Heart right ventricle (tissue), 16 donors: ENCODE data around the gene IFITM1. TPM values are rescaled to one million over a fixed set of nuclear protein-coding genes. Genes with fewer than 3 reads are reported as not detected.

Experiments
- ATAC-seq, 8 donors: fragments of 200-7000 bp; cut with Tn5 transposase; one replicate each; pipeline ENCODE4 v1.9.1; 2020; ENCODE audit warnings: mild to moderate bottlenecking in 8 of 8, moderate library complexity in 8 of 8, moderate number of reproducible peaks in 1 of 8
- DNase-seq, 2 donors: peaks; one replicate each; pipeline ENCODE4 v3.0.0-alpha.2; 2020
- H3K27ac ChIP-seq, 10 donors: fragments of 200-600 bp; sonication (generic) in 2 of 10; one replicate each; pipeline versions ENCODE4 v1.5.0 to v1.8.0; 2020 to 2022; ENCODE audit warnings: mild to moderate bottlenecking in 3 of 10
- H3K27me3 ChIP-seq, 7 donors: fragments of 200-600 bp; one replicate each; pipeline ENCODE4 v1.8.0; 2021 to 2022; ENCODE audit warnings: mild to moderate bottlenecking in 2 of 7
- H3K36me3 ChIP-seq, 9 donors: fragments of 200-600 bp; sonication (generic) in 1 of 9; one replicate each; pipeline versions ENCODE4 v1.5.0 to v1.8.0; 2020 to 2022; ENCODE audit warnings: mild to moderate bottlenecking in 2 of 9
- H3K4me1 ChIP-seq, 9 donors: fragments of 200-600 bp; sonication (generic) in 1 of 9; one replicate each; pipeline versions ENCODE4 v1.5.0 to v1.8.0; 2020 to 2022; ENCODE audit warnings: mild to moderate bottlenecking in 4 of 9
- H3K4me3 ChIP-seq, 10 donors: fragments of 200-600 bp; sonication (generic) in 2 of 10; one replicate each; pipeline versions ENCODE4 v1.5.0 to v1.8.0; 2020 to 2022; ENCODE audit warnings: mild to moderate bottlenecking in 7 of 10, moderate library complexity in 2 of 10
- H3K9me3 ChIP-seq, 11 donors: fragments of 200-600 bp in 10 of 11; sonication (generic) in 2 of 11; one replicate each; pipeline versions ENCODE4 v1.5.0 to v1.8.0; 2013 to 2022; ENCODE audit warnings: mild to moderate bottlenecking in 2 of 11, control low read depth in 1 of 11, moderate library complexity in 1 of 11
- CTCF ChIP-seq, 9 donors: fragments of 200-600 bp; sonication (generic) in 2 of 9; IDR thresholded peaks; one replicate each; pipeline versions ENCODE4 v1.5.0 to v1.8.0; 2021 to 2022; ENCODE audit warnings: antibody characterized with exemption in 9 of 9, mild to moderate bottlenecking in 5 of 9, moderate library complexity in 1 of 9
- WGBS, 2 donors: extraction: QIAGEN DNeasy Blood & Tissue Kit; methylation state at CpG; one replicate each; pipeline ENCODE4 v1.1.7; 2013; ENCODE audit warnings: inconsistent platforms in 1 of 2; 5-methylcytosine and 5-hydroxymethylcytosine counted together
- intact Hi-C, 10 donors: fragments of 100-400 bp; cut with DNase I; formaldehyde crosslinking; loops; one replicate each; pipeline versions ENCODE4 v1.11.1 to v1.14.2; 2022
- polyA plus RNA-seq, 2 donors: library from polyadenylated mRNA; stranded (reverse); fragments of 200-250 nt; gene quantifications; one replicate each; pipeline ENCODE4 v1.2.3, GENCODE V29; 2013
- total RNA-seq, 10 donors: library from RNA; stranded (reverse); fragmentation: NEBNext Ultra II Directional in 3 of 10; extraction: Animal tissue kit (Norgen Biotek cat#: 25700) in 3 of 10; gene quantifications; one replicate each; pipeline versions ENCODE4 v1.2.1 to v1.2.4, GENCODE V29; 2021 to 2023
- donor health status: Arrhythmogenic right ventricular cardiomyopathy.
- donor health status: ischemic (EF 13 %, LVEDD 7.1; RV severe dilation, severe dysfunction).
- donor health status: healthy with polysubstance abuse.
- donor health status: DM: no; HTN: yes; CAD: no.
- donor health status: DM: no; HTN: no; CAD: no.
- donor health status: ischemic (EF 25% LVEDD 6.9; RV normal size, moderate dysfunction).
- donor health status: ischemic (EF 25% LVEDD 5.7; RV mildly dilated, moderate dysfunction).
- donor health status: healthy.
- donor health status: DM: yes; HTN: yes; CAD: no.
- donor health status: Ischemic cardiomyopathy.
- donor health status: ischemic (EF 35%, LVEDD 5.7; RV mildly dilated, moderate dysfunction).
- donor health status: nonischemic (EF 11% LVEDD 7.7; RV severe dilation, severe dysfunction).
- donor health status: DM: yes; HTN: yes; CAD: no.
- donor health status: PGD.
- donor health status: ischemic (EF 29% LVEDD 5.4; RV normal size, mild dysfunction).
- donor health status: nonischemic (EF 23%, LVEDD 6.1; RV moderate dilation, normal function).

Gene IFITM1
- total and polyA plus RNA-seq, 12 donors, result 51.6 to 427 (median 120) TPM

DNA sequence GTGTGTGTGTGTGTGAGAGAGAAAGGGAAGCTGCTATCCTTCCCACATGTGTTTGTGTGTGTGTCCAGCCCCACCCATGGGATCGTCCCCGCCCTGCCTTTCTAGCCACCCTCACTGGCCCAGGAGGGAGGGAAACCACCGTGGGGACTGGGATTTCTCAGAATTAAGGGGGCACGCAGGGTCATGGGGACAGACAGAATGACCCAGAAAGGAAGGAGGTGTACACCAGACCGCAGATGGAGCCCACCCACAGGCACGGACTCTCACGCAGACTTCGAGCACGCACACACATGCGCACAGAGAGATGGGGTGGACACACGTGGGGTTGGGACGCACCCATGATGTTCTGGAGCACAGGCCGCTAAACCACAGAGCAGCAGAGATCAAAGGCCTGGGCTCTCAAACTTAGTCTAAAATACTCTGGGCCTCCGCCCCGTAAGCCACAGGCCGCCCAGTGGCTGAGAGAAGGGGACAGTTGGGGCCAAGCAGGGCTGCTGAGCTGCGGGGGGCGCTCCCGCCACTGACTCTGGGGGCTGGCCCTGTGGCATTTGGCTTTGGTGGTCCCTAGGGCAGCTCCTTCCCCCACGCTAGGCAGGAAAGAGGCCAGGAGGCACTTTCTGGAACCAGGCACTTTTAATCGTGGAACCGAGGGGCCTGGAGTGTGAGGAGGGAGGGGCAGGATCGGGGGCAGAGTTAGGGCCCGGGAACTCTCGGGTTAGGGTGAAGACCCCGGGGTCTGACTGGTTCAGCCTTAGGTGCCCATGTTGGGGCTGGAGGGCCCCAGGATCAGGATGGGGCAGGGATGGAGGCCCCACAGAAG is 16.0 kb upstream of the IFITM1 start:
- Histone ChIP-seq H3K27ac (no peak overlapping the region), H3K4me3 (no peak overlapping the region), H3K36me3 (peaks cover 0 to 22% (median 0%) of the 10 kb centered on the region in 9 donors), H3K4me1 (peaks cover 0 to 28% (median 10%) of the 10 kb centered on the region in 9 donors), H3K27me3 (peaks cover 0 to 50% (median 30%) of the 10 kb centered on the region in 7 donors), H3K9me3 (no peaks in the 10 kb centered on the region)
- no peak for TF ChIP-seq CTCF (IDR thresholded peaks at IDR 0.05)
- WGBS, 2 donors, result 55 to 67% methylated on average over 26 of the region's 26 CpGs
- peak; percentile 11 to 48 (median 34) for ATAC-seq
- DNase-seq, result no peak
- intact Hi-C loops, result no loop called here

DNA sequence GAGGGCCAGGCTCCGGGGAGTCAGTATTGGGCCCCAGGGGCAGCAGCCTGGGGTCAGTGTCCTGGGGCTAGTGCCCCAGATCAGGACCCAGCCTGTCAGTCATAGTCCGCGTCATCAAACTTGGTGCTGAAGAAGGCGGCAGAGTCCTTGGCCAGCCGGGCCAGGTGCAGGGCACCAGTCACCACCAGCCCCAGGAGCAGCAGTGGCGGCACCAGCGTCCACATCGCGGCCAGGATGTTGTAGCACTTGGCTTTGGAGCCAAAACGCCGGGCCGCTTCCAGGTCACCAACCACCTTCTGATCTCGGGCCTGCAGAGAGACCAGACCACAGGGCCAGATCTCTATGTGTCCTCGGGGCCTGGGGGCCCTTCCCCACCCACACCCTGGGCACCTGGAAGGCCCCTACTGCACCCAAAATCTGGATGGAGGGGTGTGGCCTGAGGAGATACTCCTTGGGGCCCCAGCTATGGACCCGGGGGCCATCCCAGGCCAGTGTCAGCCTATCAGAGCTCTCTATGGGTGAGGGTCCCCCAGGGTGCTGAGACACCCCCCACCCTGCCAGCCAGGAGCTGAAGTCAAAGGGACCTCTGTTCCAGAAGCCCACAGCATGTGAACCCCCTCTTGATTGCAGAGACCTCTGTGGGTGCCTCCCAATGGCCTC is 15.3 kb upstream of the IFITM1 start:
- peak in 1 of 8 donors; percentile 13 for ATAC-seq
- H3K4me1 ChIP-seq, result peaks cover 0 to 28% (median 10%) of the 10 kb centered on the region in 9 donors
- no peaks in the 10 kb centered on the region for H3K9me3 ChIP-seq
- no peak overlapping the region for H3K4me3 ChIP-seq
- no peak for DNase-seq
- no peak overlapping the region for H3K27ac ChIP-seq
- H3K27me3 ChIP-seq, result peaks cover 0 to 54% (median 30%) of the 10 kb centered on the region in 7 donors
- intact Hi-C loops, result no loop called here
- TF ChIP-seq CTCF (IDR thresholded peaks at IDR 0.05), result no peak
- H3K36me3 ChIP-seq, result peaks cover 0 to 16% (median 0%) of the 10 kb centered on the region in 9 donors
- WGBS, 2 donors, result 68 to 78% methylated on average over 14 to 15 of the region's 15 CpGs

- DNase-seq (peak in 1 of 2 donors; percentile 6), ATAC-seq (no peak)
- H3K36me3 ChIP-seq, result peaks cover 0 to 9% (median 0%) of the 10 kb centered on the region in 9 donors
- H3K9me3 ChIP-seq, result no peaks in the 10 kb centered on the region
- H3K4me3 ChIP-seq, result no peak within 1 kb of the TSS
- H3K27me3 ChIP-seq, result peaks cover 0 to 50% (median 30%) of the 10 kb centered on the region in 7 donors
- intact Hi-C loops, result no loop called here
- 64 to 71% methylated on average over 39 to 40 of the region's 40 CpGs for WGBS, 2 donors
- H3K27ac ChIP-seq, result no peak within 1 kb of the TSS
- TF ChIP-seq CTCF (IDR thresholded peaks at IDR 0.05), result no peak
- peaks cover 0 to 29% (median 10%) of the 10 kb centered on the region in 9 donors for H3K4me1 ChIP-seq
Measured at GRCh38 chr11:299081-299891, 14.6 kb upstream of the IFITM1 start, which contains the start of gene IFITM5. TSS of gene IFITM5 (minus strand) at chr11:299526. CDS start at chr11:299490, 36 bp downstream.
